GM12891 (cell line): ENCODE measurements around the gene BEGAIN.

Source experiments
- PAX5 ChIP-seq: IDR thresholded peaks from 2 replicates; pipeline ENCODE4 v1.6.1; 2011; ENCODE audit warnings: low read length, moderate library complexity, mild to moderate bottlenecking; ENCODE audit not compliant: insufficient read depth, severe bottlenecking
- POLR2A ChIP-seq: IDR thresholded peaks from 2 replicates; pipeline ENCODE4 v1.6.1; 2011; ENCODE audit warnings: low read depth, low read length, control low read depth
- POLR2AphosphoS5 ChIP-seq: IDR thresholded peaks from 2 replicates; pipeline ENCODE4 v1.6.1; 2011; ENCODE audit warnings: low read depth, low read length, control low read depth
- POU2F2 ChIP-seq: IDR thresholded peaks from 2 replicates; pipeline ENCODE4 v1.6.1; 2011; ENCODE audit warnings: low read depth, mild to moderate bottlenecking, control low read depth, low read length, moderate library complexity
- SPI1 ChIP-seq: IDR thresholded peaks from 2 replicates; pipeline ENCODE4 v1.6.1; 2011; ENCODE audit warnings: low read depth, low read length, control low read depth
- TAF1 ChIP-seq: IDR thresholded peaks from 2 replicates; pipeline ENCODE4 v1.6.1; 2011; ENCODE audit warnings: low read depth, low read length, control low read depth

DNA sequence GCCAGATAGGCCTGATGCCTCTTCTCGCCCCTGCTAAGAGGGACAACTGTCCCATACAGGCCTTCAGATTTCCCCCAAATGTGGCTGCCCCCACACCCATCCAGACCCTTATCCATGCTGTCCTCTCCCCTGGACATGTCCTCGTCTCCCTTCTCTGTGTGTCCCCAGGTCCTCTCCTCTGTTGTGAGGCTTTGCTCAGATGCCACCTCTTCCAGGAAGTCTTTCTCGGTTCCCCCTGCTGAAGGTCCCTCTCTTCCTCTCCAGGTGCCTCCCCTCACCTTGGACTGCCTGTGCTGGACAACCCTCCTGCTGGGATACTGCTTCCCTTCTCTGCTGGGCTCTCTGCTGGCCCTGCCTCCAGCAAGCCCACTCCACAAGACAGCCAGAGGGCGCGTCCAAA lies 33.7 kb downstream of the BEGAIN start:
- TF ChIP-seq POLR2AphosphoS5: no peak
- no peak for TF ChIP-seq POLR2A
- TF ChIP-seq TAF1: no peak
- no peak for TF ChIP-seq POU2F2
- TF ChIP-seq SPI1: no peak
- no peak for TF ChIP-seq PAX5
